Left colon (tissue), 2 donors: Measurements from ENCODE around the gene IQGAP1. TPM values are rescaled to one million over a fixed set of nuclear protein-coding genes. Genes with fewer than 3 reads are reported as not detected.

Experiments
- ATAC-seq: fragments of 200-7000 bp; cut with Tn5 transposase; one replicate; pipeline ENCODE4 v1.9.1; 2020; ENCODE audit warnings: mild to moderate bottlenecking, moderate library complexity
- DNase-seq, 2 donors: peaks; one replicate each; pipeline ENCODE4 v3.0.0-alpha.2; 2020
- intact Hi-C, 2 donors: fragments of 100-400 bp; cut with DNase I in 1 of 2; cut with micrococcal nuclease in 1 of 2; formaldehyde crosslinking; loops; one replicate each; pipeline versions ENCODE4 v1.11.2 to v1.14.0; 2022; cut with DNase I, micrococcal nuclease
- total RNA-seq, 2 donors: library from RNA; stranded (reverse); fragmentation: NEBNext Ultra II Directional; extraction: Animal tissue kit (Norgen Biotek cat#: 25700); gene quantifications; one replicate each; pipeline ENCODE4 v1.2.1, GENCODE V29; 2021
- donor health status: DM: no; HTN: no; CAD: no.
- donor health status: DM: yes; HTN: yes; CAD: no.

Gene IQGAP1
- total RNA-seq, 2 donors from 2014 or later = 197 to 223 TPM

DNA sequence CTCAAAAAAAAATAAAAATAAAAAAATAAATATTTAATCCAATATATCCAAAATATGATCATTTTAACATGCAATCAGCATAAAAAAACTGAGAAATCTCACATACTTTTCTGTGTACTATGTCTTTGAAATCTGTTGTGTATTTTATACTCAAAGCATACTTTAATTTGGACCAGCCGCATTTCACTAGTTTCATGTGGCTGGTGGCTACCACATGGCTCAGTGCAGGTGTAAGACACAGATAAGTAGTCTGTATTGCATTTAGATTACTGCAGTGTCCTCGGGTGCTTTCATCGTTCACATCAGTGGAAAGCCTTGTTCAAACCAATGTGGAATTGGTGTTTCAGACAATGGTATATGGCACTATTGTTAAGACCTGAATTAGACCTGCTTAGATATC, 152.7 kb downstream of the IQGAP1 start:
- ATAC-seq (no peak), DNase-seq (no peak)
- intact Hi-C loops = loop anchor here in 1 of 2 donors (5.0 kb wide), 1 partner anchor 72 kb away; no protein-coding TSS in a partner anchor

DNA sequence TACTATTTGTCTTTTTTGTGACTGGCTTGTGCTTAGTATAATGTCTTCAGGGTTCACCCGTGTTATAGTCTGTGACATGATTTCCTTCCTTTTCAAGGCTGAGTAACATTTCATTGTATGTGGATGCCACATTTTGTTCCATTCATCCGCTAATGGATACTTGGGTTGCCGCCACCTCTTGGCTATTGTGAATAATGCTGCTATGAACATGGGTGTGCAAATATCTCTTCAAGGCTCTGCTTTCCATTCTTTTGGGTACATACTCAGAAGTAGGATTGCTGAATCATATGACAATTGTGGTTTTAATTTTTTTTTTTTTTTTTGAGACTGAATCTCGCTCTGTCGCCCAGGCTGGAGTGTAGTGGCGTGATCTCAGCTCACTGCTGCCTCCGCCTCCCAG, 157.1 kb downstream of the IQGAP1 start:
- DNase-seq (no peak), ATAC-seq (no peak)
- intact Hi-C loops = no loop called here

DNA sequence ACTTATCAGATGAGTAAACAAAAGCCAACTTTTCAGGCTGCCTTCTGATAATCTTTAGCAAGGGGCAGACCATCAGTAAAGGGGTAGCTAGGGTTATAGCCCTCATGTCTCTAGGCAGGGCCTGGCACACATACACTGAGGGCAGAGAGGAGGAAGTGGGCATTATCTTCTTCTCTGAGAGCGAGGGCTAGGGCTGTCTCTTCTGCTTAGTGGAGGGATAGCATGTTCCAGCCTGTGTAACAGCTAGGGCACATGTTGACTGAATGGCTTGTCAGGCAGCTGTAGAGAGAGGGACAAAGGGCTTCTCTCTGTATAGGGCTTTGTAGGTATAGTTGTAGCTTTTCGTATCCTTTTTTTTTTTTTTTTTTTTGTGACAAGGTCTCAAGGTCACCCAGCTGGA, 159.5 kb downstream of the IQGAP1 start:
- intact Hi-C loops = no loop called here
- ATAC-seq (no peak), DNase-seq (no peak)

DNA sequence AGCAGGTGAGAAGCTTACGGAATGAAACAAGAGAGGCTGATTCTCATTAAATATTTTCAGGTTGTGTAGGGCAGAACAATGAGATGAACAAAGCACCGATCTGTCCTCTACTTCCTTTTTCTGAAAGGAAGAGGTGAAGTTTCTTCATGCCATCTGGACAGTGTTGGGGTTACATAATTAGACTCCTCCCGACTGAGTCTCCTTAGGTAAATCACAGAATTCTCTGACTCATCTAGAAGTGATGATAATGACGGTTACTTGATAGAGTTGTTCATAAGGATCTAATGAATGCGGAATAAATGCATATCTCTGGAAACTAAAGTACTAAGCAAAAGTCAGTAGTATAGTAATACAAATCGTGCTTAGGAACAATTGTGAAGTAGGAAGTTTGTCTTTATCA, 162.9 kb downstream of the IQGAP1 start:
- intact Hi-C loops = no loop called here
- DNase-seq (no peak), ATAC-seq (no peak)

Other genes with a start within 250 kb of the IQGAP1 start
- gene SEMA4B, start 186.9 kb upstream of the IQGAP1 start, total RNA-seq = 100 to 1,000 TPM in 1 of 2 donors, 10 to 100 TPM in 1; 97.2 to 165 TPM
- gene CIB1, start 154.3 kb upstream of the IQGAP1 start, total RNA-seq = 100 to 1,000 TPM; 235 to 242 TPM
- gene GDPGP1, start 154.0 kb upstream of the IQGAP1 start, total RNA-seq = 10 to 100 TPM; 19.6 to 22.3 TPM
- gene TTLL13, start 138.7 kb upstream of the IQGAP1 start, total RNA-seq = under 1 TPM; 0.47 to 0.58 TPM
- gene NGRN, start 122.6 kb upstream of the IQGAP1 start, total RNA-seq = 10 to 100 TPM; 47.8 to 57.0 TPM
- gene ZNF774, start 36.0 kb upstream of the IQGAP1 start, total RNA-seq = 10 to 100 TPM; 14.7 to 21.2 TPM
- 10 to 100 TPM; 23.0 to 23.1 TPM for gene CRTC3, start 141.7 kb downstream of the IQGAP1 start, total RNA-seq